Fibroblast of mammary gland (primary cell): ENCODE measurements around the gene S1PR1.

ENCODE experiments used
- DNase-seq: peaks from one replicate; pipeline ENCODE4 v3.0.0-alpha.2; 2010; ENCODE audit warnings: low read depth
- H3K4me3 ChIP-seq: 2 replicates; pipeline ENCODE4 v1.5.1; 2011; ENCODE audit warnings: low read depth, mild to moderate bottlenecking, low read length, moderate library complexity; ENCODE audit not compliant: control insufficient read depth
- TF ChIP-seq, protein P1 (sequence below): conservative IDR thresholded peaks from 2 replicates; pipeline ENCODE4 v1.5.1; 2011; ENCODE audit warnings: low read depth, low read length, inconsistent platforms; ENCODE audit not compliant: control insufficient read depth, insufficient read depth

The S1PR1 gene

GRCh38 chr1:101194746-101195145, 42.1 kb upstream of the S1PR1 start:
- TF ChIP-seq, protein P1, sequence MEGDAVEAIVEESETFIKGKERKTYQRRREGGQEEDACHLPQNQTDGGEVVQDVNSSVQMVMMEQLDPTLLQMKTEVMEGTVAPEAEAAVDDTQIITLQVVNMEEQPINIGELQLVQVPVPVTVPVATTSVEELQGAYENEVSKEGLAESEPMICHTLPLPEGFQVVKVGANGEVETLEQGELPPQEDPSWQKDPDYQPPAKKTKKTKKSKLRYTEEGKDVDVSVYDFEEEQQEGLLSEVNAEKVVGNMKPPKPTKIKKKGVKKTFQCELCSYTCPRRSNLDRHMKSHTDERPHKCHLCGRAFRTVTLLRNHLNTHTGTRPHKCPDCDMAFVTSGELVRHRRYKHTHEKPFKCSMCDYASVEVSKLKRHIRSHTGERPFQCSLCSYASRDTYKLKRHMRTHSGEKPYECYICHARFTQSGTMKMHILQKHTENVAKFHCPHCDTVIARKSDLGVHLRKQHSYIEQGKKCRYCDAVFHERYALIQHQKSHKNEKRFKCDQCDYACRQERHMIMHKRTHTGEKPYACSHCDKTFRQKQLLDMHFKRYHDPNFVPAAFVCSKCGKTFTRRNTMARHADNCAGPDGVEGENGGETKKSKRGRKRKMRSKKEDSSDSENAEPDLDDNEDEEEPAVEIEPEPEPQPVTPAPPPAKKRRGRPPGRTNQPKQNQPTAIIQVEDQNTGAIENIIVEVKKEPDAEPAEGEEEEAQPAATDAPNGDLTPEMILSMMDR, result no peak
- no peak overlapping the region for H3K4me3 ChIP-seq
- DNase-seq, result no peak

GRCh38 chr1:101196668-101197067, 40.2 kb upstream of the S1PR1 start:
- no peak for DNase-seq
- TF ChIP-seq, protein P1, result no peak
- H3K4me3 ChIP-seq, result no peak overlapping the region

- TF ChIP-seq, protein P1, result no peak
- no peak for DNase-seq
- no peak overlapping the region for H3K4me3 ChIP-seq
These were observed 37.8 kb upstream of the S1PR1 start for GRCh38 chr1:101198842-101199636.

DNA sequence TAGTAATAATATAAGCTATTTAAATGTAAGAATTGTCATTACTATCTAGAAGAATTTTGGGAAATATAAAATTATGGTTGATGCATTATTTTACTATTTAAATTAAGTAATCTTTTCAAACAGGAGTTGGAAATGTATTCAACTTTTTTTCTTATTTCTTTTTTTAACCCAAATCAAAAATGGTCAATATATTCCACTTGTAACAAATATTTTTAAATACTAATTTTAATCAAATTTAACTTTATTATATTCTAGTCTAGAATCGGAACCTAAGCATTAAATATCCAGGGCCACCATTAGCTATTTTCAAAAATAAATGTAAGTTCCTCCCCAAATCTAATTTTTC, 37.2 kb upstream of the S1PR1 start:
- TF ChIP-seq, protein P1, result no peak
- no peak overlapping the region for H3K4me3 ChIP-seq

GRCh38 chr1:101200513-101200912, 36.3 kb upstream of the S1PR1 start:
- no peak overlapping the region for H3K4me3 ChIP-seq
- DNase-seq, result peak; percentile 80
- TF ChIP-seq, protein P1, result no peak

More for the DNA sequence above, 37.2 kb upstream of the S1PR1 start:
- no peak for DNase-seq

GRCh38 chr1:101203820-101204540, 32.8 kb upstream of the S1PR1 start:
- peak; percentile 56 for DNase-seq
- TF ChIP-seq, protein P1, result no peak
- no peak overlapping the region for H3K4me3 ChIP-seq
